NCI-H1436 (cell line): ENCODE data around the gene CEP295NL.
"Not testable (repeated sequence)": the region's sequence is repeated elsewhere in the genome, so short reads cannot be mapped to it uniquely, and the experiment has no call there.

ENCODE experiments used
- DNase-seq: peaks from one replicate; lab custom pipeline; 2025; lab: John Stamatoyannopoulos, UW

CEP295NL gene

DNA sequence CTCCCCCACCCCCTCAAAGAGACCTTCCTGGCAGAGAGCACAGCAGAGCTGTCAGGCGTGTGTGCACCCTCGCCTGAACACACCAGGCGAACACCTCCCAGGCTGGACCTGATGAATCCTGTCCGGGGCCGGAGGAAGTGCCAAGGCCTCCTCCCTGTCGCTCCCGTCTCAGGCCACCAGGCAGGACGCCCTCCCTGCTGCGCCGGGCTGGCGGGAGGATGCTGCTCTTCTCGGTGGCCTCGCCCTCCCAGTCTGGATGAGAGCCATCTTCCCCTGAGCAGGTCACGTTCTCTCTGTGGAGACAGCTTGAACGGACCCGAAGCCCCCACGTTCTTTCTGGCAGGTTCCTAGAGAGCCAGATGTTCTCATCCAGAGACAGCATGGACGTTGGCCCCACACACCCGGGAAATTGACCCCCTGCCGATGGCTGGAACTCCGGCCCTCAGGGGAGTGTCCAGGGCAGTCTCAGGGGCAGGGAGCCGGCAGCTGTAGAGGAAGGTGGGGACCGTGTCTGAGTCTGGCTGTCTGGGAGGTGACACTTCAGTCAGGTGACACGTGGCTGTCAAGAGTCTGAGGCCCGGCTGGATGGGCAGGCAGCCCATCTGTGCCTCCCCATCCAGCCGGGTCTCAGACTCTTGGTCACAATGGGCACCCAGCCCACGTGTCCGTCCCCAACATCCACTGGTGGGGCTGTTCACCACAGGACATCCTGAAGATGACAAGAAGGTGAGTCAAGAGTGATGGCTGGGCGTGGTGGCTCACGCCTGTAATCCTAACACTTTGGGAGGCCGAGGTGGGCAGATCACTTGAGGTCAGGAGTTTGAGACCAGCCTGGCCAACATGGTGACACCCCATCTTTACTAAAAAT is 27.1 kb upstream of the CEP295NL start:
- DNase-seq = no peak

DNA sequence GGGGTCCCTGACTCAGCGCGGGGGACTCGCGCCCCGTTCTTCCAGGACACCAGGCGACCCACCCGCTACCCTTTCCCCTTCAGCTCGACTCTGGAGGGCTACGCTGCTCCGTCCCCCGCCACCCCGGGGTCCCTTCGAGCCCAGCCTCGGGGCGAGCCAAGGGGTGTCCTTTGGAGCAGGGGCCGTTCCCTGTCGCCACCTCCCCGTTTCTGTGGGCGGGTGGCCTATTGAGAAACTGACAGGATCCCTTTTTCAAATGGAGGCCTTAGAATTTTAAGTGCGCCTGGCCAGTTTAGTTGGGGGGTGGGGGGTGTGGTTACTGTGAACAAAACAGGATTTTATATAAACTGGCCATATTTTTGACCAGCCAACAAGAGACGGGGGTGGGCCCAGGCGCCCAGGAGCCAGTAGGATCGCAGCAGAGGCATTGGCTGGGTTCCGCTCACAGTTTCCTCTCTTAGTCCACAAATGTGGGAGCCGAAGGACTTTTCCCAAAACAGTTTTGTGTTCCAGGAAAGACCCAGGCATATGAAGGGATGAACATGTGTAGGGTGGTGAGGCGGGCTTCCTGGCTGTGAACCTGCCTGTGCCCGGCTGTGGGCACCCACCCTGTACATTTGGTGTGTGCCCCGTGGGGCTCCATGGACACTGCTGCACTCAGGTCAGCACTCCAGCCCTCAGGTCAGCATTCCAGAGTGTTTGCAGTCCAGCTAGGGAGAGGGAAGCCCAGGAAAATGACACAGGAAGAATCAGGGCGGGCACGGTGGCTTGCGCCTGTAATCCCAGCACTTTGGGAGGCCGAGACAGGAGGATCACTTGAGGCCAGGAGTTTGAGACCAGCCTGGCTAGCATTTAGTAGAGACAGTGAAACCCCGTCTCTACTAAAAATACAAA is 22.9 kb upstream of the CEP295NL start:
- DNase-seq = no peak

DNA sequence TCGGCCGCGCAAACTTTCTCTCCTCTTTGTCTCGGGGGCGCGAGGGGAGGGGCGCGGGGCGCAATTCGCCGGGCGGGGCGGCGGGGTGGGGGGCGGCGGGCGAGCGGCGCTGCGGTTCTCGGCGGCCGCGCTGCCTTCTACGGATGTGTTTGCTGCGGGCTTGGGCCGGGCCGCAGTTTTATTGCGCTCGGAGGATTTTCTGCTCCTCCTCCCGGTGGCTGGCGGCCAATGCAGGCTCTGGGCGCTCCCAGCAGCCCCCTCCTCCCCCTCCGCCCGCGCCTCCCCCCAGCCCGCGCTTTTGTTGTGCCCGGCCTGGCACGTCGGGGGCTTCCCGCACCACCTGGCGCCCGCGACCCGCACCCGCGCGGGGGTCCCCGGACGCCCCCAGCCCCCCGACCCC is 22.2 kb upstream of the CEP295NL start, which contains the start of gene TIMP2:
Gene TIMP2, minus strand, starts transcription at position 154 of the 400 bp plus-strand sequence. CDS start 299 bp downstream, outside the sequence.
- peak; percentile 91 for DNase-seq

DNA sequence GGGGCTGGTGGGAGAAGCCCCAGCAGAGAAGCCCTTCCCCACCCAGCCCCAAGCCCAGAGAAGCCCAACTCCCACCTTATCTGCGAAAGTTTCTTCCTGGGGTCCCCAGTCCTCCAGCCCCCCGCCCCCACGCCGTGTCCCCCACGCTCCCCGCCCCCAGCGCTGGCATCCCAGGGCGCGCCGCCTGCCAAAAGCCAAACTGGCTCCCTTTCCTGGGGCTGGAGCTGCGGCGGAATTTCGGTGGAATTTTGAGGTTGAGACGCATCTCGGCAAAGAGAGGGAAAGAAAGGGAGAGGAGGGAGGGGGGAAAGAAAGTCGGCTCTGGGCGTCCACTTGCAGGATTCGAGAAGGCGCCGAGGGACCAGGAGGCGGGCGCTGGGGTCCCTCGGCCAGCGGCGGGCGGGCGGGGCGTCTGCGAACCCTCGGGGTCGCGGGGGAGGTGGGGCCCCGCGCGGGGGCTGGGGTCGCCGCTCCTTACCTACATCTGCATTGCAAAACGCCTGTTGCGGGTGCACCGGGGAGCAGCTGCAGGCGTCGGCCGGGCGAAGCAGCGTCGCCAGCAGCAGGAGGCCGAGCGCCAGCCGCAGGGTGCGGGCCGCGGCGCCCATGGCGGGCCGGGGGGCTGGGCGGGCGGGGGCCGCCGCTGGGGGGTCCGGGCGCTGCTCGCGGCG is 21.6 kb upstream of the CEP295NL start:
- DNase-seq = no peak

DNA sequence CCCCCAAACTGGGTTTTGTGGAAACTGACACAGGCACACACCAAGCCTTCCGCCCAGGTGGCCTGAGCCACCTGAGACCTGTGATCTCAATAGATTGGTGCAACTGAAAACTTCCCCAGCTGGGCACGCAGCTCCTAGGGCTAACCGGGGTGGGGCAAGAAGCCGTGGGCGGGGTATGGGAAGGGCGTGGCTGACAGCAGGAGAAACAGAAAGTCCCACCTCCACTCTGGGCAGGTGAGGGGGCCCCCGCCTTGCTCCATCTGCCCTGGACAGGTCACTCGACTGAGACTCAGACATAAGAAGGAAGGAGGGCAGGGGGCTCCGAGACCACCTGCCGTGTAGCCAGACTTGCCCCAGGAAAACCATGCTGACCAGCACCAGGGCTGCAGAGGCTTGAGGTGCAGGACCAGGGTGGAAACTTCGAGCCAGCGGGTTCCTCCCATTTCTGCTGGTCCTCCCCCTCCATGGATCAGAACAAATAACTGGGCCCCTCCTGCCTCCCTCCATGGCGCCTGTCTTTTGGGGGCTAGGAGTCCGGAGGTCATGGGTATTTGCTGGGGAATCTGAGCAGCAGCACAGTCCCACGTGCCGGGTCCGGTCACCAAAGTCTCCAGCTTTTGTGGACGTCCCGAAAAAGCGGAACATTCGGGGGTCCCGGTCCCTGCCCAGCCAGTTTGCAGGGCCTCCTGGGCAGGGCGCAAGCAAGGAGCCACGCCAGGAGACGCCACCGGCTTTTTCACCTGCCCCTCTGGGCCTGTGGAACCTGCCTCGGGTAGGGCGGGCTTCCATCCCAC is 20.9 kb upstream of the CEP295NL start:
- DNase-seq = peak; percentile 53

DNA sequence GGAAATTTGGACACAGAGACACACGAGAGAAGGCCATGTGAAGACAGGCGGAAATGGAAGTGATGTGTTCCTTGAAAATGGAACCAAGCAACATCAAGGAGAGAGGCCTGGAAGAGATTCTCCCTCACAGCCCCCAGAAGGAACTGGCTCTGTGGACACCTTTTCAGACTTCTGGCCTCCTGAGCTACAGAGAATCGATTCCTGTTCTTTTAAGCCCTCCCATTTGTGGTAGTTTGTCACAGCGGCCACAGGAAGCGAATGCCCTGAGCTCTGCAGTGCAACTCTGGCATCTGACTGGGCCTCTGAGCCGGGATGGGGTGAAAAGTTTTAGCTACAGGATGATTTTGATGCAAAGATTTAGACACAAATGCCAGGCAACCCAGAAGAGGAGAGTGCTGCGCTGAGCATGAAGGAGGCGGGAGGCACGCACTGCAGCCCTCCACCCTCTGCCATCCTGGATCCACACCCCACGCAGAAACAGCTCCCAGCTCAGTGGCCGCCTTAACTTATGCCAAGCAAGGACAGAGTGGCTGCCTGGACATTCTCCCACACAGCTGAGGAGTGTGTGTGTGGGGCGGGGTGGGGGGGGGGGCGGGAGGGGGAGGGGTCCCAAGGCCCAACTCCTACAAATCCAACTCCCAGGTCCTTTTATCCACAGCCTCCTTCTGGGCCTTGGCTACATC is 20.0 kb upstream of the CEP295NL start:
- DNase-seq = no peak

DNA sequence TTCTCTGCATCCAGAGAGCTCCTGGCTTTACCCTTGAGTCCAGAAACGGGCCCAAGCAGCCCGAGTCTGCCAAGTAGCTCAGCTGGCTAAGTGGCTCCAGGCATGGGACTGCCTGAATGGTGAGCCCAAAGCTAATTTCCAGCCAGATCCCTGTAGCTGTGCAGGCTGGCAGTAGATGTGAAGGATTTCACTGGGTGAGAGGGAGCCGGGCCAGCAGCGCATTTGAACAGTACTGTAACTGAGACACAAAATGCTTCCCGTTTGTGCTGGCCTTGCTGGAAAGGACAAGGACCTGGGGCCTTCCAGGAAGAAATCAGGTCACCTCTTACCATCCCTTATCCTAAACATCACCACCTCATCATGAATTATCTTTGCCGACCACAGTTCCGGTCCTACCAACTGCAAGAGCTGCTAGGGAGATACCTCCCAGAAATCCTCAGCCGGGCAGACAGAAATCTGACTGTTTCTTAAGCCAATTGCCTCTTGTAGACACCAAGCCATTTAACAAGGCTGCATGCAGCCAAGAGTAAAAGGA is 18.5 kb upstream of the CEP295NL start:
- no peak for DNase-seq

DNA sequence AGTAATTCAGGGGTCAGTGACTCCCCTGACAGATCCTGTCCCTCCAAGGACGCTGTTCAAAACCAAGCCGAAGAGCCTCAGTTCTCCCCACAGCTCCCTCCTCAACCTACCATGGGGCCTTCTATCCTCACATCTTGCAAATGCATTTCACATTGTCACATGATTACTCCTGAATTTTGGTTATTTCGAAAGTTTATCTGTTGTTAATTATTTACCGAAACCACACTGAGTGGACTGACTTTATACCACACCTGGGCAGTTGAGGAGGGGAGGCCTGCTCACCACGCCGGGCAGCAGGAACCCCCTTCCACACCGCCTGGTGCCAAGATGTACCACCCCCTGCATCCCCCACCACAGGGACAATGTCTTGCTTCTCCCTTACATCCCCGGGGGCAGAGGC is 17.5 kb upstream of the CEP295NL start:
- no peak for DNase-seq

DNA sequence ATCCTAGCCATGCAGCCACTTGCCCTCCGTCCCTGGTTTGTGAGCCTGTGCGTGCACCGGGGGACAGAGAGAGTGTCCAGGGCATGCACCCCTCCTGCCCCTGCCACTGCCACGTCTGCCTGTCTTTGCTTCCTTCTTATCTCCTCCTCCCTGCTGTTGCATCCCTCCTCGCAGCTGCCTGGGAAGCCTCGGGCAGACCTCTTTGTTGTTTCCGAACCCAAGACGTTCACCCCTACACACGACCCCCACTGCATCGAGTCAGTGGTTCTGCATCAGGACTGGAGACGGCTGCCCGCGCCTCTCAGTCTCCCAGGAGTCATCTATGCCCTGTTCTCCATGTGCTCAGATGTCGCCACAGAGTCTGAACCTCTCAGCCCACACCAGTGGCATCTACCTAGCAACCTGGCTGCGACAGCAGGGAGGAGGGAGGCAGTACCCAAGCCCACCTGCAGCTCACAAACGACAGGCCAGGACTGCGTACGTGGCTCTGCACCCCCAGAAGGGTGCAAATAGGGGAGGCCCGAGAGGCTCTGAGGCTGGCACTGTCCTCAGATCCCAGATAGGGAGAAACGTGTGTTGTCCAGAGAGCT is 17.0 kb upstream of the CEP295NL start:
- no peak for DNase-seq

DNA sequence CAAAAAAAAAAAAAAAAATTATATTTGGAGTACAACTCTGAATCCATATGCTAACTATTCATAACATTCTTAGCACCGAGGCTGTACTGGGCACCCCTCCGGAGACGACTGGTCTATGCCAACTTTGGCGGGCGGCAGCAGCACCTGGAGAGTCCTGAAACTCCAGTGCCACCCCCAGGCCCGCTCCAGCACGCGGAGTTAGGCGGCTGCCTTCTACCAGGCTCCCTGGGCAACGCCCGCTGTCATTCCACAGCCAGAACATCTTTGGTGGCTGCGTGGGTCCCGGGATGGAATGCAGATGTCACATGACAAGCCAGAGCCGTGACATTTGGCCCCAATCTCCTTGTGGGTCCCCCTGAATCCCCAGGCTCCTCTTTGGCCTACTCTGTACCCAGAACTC is 16.0 kb upstream of the CEP295NL start:
- no peak for DNase-seq

DNA sequence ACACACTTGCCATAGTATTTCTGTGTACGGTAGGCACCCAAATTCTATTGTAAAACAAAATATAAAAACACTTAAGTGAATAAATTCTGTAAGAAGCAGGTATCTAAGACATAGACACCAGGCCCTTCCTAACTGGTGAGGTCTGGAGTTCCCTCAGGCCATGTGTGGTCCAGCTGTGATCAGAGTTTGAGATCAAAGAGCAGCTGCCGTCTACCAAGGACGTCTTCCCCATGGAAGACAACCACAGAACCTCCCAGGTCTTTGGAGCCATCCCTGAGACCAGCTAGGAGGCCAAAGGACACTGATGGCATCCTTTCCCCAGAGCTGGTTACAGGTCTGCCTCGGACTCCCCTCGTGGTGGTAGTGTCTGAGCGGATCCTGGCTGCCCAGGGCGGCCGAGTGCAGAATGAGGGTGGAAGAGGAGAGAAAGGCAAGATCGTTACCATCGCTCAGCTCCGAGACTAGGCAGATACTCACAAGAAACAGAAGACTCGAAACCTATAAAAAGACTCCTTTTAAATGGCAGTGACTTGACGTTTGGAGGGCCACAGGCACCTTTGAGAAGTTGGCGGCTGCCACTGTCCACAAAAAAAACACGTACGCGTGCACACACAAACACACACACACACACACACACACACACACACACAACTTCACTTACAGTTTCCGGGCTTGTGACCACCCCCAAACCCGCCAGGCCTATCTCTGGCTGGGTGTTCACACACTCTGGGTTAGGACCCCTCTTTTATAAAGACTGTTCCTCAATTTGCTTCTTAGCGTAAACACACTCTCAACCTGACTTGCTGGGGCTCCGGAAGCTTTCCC is 14.7 kb upstream of the CEP295NL start:
- no peak for DNase-seq

DNA sequence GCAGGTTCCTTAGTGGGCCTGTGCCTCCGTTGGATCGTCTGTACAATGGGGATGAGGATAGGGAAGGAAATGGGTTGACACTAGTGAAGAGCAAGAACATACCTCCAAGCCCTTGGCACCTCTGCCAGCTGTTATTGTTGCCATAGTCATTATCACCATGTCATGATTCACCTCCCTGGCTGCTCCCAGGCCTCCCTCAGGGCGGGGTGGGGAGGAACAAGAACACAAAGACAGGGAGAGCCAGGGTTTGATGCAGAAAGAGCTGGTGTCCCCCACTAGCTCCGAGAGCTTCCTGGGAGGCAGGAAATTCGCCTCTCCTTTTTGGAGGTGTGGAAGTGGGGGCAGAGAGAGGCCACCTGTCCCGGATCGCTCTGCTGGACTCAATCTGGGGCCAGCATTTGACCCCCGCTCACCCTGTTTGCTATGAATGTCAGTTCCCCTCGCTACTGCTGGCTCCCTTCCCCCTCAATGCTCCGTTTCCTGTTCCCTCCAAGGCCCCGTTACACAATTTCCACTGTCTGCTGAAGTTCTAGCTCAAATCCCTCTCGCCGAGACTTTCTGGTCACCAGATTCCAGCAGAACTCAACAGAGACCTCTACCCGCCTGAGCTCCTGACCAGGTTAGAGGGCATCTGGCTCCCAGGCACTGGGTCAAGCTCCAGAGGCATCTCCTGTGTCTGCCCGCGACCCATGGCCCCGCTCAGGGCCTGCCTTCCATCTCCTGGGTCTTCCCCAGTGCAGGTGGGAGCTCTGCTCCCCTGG is 13.1 kb upstream of the CEP295NL start:
- DNase-seq = no peak

DNA sequence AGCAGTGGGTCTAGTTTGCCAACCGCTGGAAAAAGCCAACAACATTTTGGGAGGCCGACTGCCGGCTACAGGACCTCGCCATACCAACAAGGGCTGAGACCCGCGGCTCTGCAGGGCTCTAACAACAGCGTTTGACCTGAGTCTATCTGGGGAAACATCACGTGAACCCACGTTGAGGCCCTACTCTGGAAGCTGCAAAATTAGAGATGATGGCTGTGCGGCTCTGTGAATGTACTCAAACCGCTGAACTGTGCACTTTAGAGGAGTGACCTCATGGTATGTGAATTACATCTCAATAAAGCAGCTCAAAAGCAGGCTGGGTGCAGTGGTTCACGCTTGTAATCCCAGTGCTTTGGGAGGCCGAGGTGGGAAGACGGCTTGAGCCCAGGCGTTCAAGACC is 10.1 kb upstream of the CEP295NL start:
- DNase-seq = no peak

DNA sequence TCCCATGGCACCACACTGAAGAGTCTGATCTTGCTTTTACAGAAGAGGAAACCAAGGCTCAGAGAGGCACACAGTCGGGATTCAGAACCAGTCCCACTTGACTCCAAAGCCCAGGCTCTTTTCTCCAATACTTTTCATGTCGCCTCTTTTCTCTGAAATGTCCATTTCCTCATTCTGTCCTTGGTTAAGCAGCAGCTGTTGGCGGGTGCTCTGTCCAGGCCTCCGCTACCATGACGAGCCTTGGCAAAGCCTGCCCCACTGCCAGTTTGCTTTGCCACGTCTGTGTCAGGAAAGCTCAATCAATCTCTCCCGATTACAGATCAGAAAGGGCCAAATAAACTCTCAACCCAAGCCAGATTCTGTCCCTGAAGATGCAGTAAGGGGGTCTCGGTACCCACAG is 9.1 kb upstream of the CEP295NL start:
- DNase-seq = no peak

DNA sequence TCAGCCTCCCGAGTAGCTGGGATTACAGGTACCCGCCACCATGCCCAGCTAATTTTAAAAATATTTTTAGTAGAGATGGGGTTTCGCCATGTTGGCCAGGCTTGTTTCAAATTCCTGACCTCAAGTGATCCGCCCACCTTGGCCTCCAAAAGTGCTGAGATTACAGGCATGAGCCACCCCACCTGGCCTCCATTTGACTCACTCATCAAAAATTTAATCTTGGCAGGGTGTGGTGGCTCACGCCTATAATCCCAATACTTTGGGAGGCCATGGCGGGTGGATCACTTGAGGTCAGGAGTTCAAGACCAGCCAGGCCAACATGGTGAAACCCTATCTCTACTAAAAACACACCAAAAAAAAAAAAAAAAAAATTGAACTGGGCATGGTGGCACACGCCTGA is 8.5 kb upstream of the CEP295NL start:
- DNase-seq = not testable (repeated sequence)

DNA sequence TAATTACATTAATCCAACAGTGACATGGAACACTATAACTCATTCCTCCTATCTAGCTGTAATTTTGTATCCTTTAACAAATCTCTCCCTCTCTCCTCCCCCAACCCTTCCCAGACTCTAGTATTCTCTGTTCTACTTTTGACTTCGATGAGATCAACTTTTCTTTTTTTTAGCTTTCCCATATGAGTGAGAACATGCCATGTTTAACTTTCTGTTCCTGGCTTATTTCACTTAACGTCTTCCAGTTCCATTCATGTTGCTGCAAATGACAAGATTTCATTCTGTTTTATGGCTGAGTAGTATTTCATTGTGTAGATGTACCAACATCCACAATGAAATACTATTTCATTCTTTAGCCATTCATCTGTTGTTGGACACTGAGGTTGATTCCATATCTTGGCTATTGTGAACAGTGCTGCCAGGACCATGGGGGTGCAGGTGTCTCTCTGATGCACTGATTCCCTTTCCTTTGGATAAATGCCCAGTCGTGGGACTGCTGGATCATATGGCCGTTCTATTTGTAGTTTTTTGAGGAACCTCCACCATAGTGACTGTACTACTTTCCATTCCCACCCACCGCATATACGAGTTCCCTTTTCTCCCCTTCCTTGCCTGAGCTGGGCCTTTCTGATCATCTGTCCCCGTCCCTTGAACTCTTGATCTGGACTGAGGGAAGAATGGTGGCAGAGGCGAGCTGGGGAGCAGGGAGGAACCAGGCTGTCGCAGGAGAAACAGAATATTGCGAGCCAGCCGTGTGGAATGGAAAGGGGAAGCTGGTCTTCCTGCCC is 7.7 kb upstream of the CEP295NL start:
- DNase-seq = no peak

DNA sequence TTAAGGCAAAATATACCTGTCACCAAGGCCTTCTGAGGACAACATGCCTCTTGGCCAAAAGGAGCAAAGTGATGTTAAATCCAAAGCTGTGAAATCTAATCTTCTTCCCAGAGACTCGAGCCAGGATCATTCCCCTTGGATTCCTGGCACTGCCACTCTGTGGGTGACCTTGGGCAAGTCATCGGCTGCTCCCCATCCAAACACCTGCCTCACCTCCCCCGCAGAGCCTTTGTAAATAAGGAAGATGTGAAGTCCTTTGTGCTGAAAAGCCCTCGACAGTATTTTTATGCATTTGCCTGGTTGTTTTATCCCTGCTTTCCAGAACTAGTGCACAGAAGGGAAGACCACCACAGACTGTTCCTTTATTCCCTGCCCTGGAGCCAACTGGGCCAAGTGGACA is 5.4 kb upstream of the CEP295NL start:
- no peak for DNase-seq

DNA sequence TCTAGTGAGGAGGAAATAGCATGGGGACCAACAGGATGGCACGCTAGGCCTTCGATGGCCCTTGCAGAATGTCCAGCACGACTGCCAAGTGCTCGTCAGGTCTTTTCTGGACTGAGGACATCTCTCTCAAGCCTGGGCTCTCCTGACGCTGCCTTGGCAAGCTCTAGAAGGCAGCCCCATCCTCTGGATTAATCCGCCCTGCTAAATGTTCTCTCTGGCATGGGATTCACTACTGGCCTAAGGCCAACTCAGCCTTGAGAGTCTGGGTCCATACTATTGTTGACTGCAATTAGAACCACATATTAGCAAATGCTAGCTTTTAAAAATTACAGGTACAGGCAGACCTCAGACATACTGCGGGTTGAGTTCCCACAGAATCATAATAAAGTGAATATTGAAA is 2.5 kb upstream of the CEP295NL start:
- no peak for DNase-seq
